Neural cell (in vitro differentiated cells): ENCODE results near the gene PTPRD.

Experiments
- CTCF ChIP-seq: fragments of 450-650 bp; IDR thresholded peaks from 2 replicates; pipeline ENCODE4 v1.5.1; 2014; ENCODE audit warnings: antibody characterized with exemption, mild to moderate bottlenecking, moderate library complexity; ENCODE audit not compliant: poor library complexity, severe bottlenecking
- EP300 ChIP-seq: fragments of 450-650 bp; conservative IDR thresholded peaks from 2 replicates; pipeline ENCODE4 v1.6.1; 2014; ENCODE audit warnings: antibody characterized with exemption, mild to moderate bottlenecking, moderate library complexity; ENCODE audit not compliant: poor library complexity, severe bottlenecking
- EZH2 ChIP-seq: fragments of 200-600, 300-800 bp; shearing (Covaris generic), sonication (generic); IDR thresholded peaks from 2 replicates; pipeline ENCODE4 v1.6.1; 2014; ENCODE audit warnings: antibody characterized with exemption, low read length, borderline replicate concordance, mild to moderate bottlenecking; ENCODE audit not compliant: insufficient read depth, poor library complexity, severe bottlenecking
- MXI1 ChIP-seq: fragments of 450-650 bp; conservative IDR thresholded peaks from 2 replicates; pipeline ENCODE4 v1.6.1; 2014; ENCODE audit warnings: antibody characterized with exemption, mild to moderate bottlenecking; ENCODE audit not compliant: poor library complexity, severe bottlenecking
- POLR2AphosphoS5 ChIP-seq: IDR thresholded peaks from 2 replicates; pipeline ENCODE4 v1.6.1; 2012
- RAD21 ChIP-seq: fragments of 450-650 bp; conservative IDR thresholded peaks from 2 replicates; pipeline ENCODE4 v1.6.1; 2014; ENCODE audit warnings: antibody characterized with exemption, mild to moderate bottlenecking, moderate library complexity
- SMC3 ChIP-seq: fragments of 450-650 bp; conservative IDR thresholded peaks from 2 replicates; pipeline ENCODE4 v1.6.1; 2014; ENCODE audit warnings: antibody characterized with exemption, mild to moderate bottlenecking, moderate library complexity; ENCODE audit not compliant: poor library complexity
- TAF1 ChIP-seq: IDR thresholded peaks from 2 replicates; pipeline ENCODE4 v1.6.1; 2012; ENCODE audit warnings: low read depth

GRCh38 chr9:10272830-10273229 is 340.0 kb downstream of the PTPRD start:
- TF ChIP-seq POLR2AphosphoS5 = peak; percentile 49
- TF ChIP-seq CTCF = no peak
- TF ChIP-seq RAD21 = no peak
- no peak for TF ChIP-seq TAF1
- TF ChIP-seq EP300 = peak; percentile 83
- TF ChIP-seq EZH2 = no peak
- no peak for TF ChIP-seq MXI1
- no peak for TF ChIP-seq SMC3
